Measurements from ENCODE around the gene SESN1.

The SESN1 gene

GRCh38 chr6:109024368-109024767 is 70.3 kb downstream of the SESN1 start:
- H3K4me3 ChIP-seq = no peak overlapping the region

DNA sequence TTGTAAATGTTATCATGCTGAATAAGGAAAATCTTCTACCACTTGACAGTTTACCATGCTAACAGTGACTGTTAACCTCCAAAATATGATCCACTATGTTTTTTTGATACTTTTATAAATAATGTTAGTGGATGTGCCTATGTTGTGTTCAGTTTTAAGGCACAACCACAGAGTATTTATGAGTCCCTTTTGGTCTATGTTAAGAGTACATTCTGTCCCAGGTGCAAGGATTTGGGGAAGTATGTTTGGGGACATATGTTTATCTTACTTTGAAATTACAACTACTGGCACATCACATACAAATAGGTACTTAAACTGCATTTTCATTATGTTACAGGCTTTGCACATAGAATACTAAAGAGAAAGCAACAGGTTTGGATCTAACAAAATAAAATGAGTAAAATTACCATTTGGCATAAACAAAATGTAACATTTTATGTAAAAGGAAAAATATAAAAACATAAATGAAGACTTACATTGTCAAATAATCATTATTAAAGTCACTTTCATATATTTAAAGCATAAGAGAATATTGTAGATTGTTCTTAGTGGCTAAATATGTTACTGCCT is 71.2 kb downstream of the SESN1 start:
- Histone ChIP-seq H4K20me1 (no peaks in the 10 kb centered on the region), H3K27me3 (no peaks in the 10 kb centered on the region), H3K9me3 (replicated peaks in 1 of 11) (peaks cover 0 to 7% (median 0%) of the 10 kb centered on the region in 11 experiments; a peak in 2 of 22 replicates), H3K9ac (no peak overlapping the region), H3K36me3 (no peaks in the 10 kb centered on the region), H3K27ac (no peak overlapping the region), H3K4me3 (no peak overlapping the region), H3K4me1 (peaks cover 0 to 9% (median 0%) of the 10 kb centered on the region in 10 experiments; a peak in 2 of 20 replicates), H3K4me2 (no peak overlapping the region; a peak in 1 of 22 replicates)
- TF ChIP-seq Cebpa-rat (IDR thresholded peaks at IDR 0.05) = no peak

More at GRCh38 chr6:109024368-109024767, 70.3 kb downstream of the SESN1 start:
- no peaks in the 10 kb centered on the region for H3K36me3 ChIP-seq
- H3K27ac ChIP-seq = no peak overlapping the region
- no peak for TF ChIP-seq Cebpa-rat (IDR thresholded peaks at IDR 0.05)
- H3K9me3 ChIP-seq (replicated peaks in 1 of 11) = peaks cover 0 to 7% (median 0%) of the 10 kb centered on the region in 11 experiments; a peak in 2 of 22 replicates
- no peaks in the 10 kb centered on the region for H4K20me1 ChIP-seq
- no peak overlapping the region for H3K4me2 ChIP-seq
- H3K4me1 ChIP-seq = peaks cover 0 to 9% (median 0%) of the 10 kb centered on the region in 10 experiments; a peak in 2 of 20 replicates
- no peak overlapping the region for H3K9ac ChIP-seq
- H3K27me3 ChIP-seq = no peaks in the 10 kb centered on the region

GRCh38 chr6:109021870-109022269 is 72.8 kb downstream of the SESN1 start:
- no peak overlapping the region for H3K4me2 ChIP-seq
- H3K9ac ChIP-seq = no peak overlapping the region
- H3K4me1 ChIP-seq = peaks cover 0 to 9% (median 0%) of the 10 kb centered on the region in 10 experiments; a peak in 2 of 20 replicates
- no peaks in the 10 kb centered on the region for H3K27me3 ChIP-seq
- no peaks in the 10 kb centered on the region for H3K36me3 ChIP-seq
- no peak for TF ChIP-seq Cebpa-rat (IDR thresholded peaks at IDR 0.05)
- H4K20me1 ChIP-seq = no peaks in the 10 kb centered on the region
- H3K27ac ChIP-seq = no peak overlapping the region
- H3K9me3 ChIP-seq (replicated peaks in 1 of 11) = peaks cover 0 to 7% (median 0%) of the 10 kb centered on the region in 11 experiments; a peak in 2 of 22 replicates
- no peak overlapping the region for H3K4me3 ChIP-seq

DNA sequence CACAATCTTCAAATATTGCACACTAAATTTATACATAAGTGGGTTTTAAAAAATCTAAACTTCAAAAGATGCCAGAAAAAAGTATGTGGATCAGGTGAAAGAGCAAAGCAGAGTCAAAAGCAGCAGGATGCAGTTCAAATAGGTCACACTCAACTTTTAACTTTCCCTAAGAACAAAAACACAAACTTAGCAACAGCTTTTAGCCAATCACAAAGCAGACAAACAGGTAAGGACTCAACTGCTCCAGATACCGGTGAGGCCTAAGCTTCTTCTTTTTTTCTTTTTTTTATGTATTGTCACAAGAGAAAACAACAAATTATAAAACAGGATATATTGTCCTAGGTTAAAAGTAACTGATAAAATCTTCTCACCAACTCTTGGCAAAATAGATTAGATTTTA is 74.7 kb downstream of the SESN1 start:
- TF ChIP-seq Cebpa-rat (IDR thresholded peaks at IDR 0.05) = no peak

DNA sequence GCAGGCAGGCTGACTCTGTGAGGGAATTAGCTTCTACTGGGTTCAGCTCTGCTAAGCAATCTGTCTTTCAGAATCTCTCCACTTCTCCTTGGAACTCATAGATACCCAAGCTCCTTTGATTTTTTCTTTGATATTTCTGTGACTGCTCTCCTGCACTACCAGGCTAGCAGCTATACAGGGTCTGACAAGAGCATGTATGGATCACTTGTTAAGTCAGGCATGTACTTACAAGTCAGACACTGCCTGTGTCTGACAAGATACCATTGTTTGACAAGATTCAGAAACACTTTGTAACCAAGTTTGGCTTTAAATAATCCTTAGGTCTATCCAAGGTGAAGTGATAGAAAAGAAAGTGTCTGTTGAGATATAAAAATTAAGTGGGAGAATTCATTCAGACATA is 79.5 kb downstream of the SESN1 start:
- Histone ChIP-seq H3K27me3 (peaks cover 0 to 20% (median 13%) of the 10 kb centered on the region in 11 experiments; a peak in 19 of 22 replicates), H3K36me3 (no peaks in the 10 kb centered on the region), H3K27ac (peak overlapping the region in 2 of 11 experiments; percentile 57 to 69; a peak in 2 of 22 replicates), H3K4me1 (peaks cover 0 to 51% (median 8%) of the 10 kb centered on the region in 10 experiments; a peak in 12 of 20 replicates), H3K9ac (no peak overlapping the region), H3K9me3 (replicated peaks in 1 of 11) (no peaks in the 10 kb centered on the region), H4K20me1 (0 out of 22 replicates have a peak, but pooled peaks cover 0 to 6% (median 0%) of the 10 kb centered on the region in 11 experiments), H3K4me3 (no peak overlapping the region), H3K4me2 (peak overlapping the region in 3 of 11 experiments; percentile 80 to 89 (median 83); a peak in 4 of 22 replicates)
- TF ChIP-seq Cebpa-rat (IDR thresholded peaks at IDR 0.05) = no peak

More for the DNA sequence above, 74.7 kb downstream of the SESN1 start:
- H3K4me2 ChIP-seq = no peak overlapping the region
- no peaks in the 10 kb centered on the region for H3K9me3 ChIP-seq (replicated peaks in 1 of 11)
- H3K27me3 ChIP-seq = 0 out of 22 replicates have a peak, but pooled peaks cover 0 to 3% (median 0%) of the 10 kb centered on the region in 11 experiments
- H3K36me3 ChIP-seq = no peaks in the 10 kb centered on the region
- no peaks in the 10 kb centered on the region for H4K20me1 ChIP-seq
- H3K9ac ChIP-seq = no peak overlapping the region
- peaks cover 0 to 25% (median 0%) of the 10 kb centered on the region in 10 experiments; a peak in 6 of 20 replicates for H3K4me1 ChIP-seq
- no peak overlapping the region for H3K27ac ChIP-seq
- no peak overlapping the region for H3K4me3 ChIP-seq

GRCh38 chr6:109014606-109015005 is 80.0 kb downstream of the SESN1 start:
- peak overlapping the region in 3 of 11 experiments; percentile 57 to 69 (median 67); a peak in 5 of 22 replicates for H3K27ac ChIP-seq
- no peak overlapping the region for H3K4me3 ChIP-seq
- H4K20me1 ChIP-seq = 0 out of 22 replicates have a peak, but pooled peaks cover 0 to 6% (median 0%) of the 10 kb centered on the region in 11 experiments
- H3K36me3 ChIP-seq = no peaks in the 10 kb centered on the region
- H3K9ac ChIP-seq = 0 out of 22 replicates have a peak overlapping the region, but pooled peaks of 1 of the 11 experiments have one; percentile 48
- H3K4me1 ChIP-seq = peaks cover 5 to 54% (median 8%) of the 10 kb centered on the region in 10 experiments; a peak in 13 of 20 replicates
- no peaks in the 10 kb centered on the region for H3K9me3 ChIP-seq (replicated peaks in 1 of 11)
- TF ChIP-seq Cebpa-rat (IDR thresholded peaks at IDR 0.05) = no peak
- H3K4me2 ChIP-seq = peak overlapping the region in 4 of 11 experiments; percentile 58 to 89 (median 82); a peak in 7 of 22 replicates
- H3K27me3 ChIP-seq = peaks cover 0 to 26% (median 18%) of the 10 kb centered on the region in 11 experiments; a peak in 19 of 22 replicates

DNA sequence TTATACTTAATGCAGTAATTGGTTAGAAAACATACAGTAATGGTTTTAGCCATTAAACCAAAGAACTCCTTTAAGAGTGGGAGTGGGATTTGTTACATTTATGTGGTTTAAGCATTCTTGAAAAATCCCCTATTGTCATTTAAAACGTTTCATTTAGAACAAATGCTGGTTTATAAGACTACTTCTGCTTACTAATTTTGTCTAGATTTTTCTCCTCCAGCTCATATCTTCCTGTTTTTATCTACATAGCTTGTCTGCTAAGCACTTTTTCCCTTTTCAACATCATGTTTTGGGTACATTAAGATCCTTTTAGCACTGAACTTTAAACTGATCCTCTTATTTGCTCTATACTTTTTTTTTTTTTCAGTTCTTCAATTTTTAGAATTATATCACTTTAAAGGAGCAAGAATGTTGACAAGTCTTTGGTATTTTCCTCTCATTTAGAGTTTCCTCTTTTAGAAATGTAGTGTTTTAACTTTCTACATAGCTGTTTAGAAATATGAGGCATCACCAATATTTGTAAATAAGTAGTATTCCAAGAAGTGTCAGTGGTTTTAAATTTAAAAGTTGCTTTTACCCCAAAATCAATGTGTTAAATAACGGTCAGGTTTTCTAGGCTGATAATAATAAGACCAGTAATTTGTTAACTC is 80.9 kb downstream of the SESN1 start:
- H3K27me3 ChIP-seq = peaks cover 1 to 34% (median 27%) of the 10 kb centered on the region in 11 experiments; a peak in 20 of 22 replicates
- peaks cover 5 to 54% (median 11%) of the 10 kb centered on the region in 10 experiments; a peak in 14 of 20 replicates for H3K4me1 ChIP-seq
- H3K36me3 ChIP-seq = no peaks in the 10 kb centered on the region
- H3K9me3 ChIP-seq (replicated peaks in 1 of 11) = no peaks in the 10 kb centered on the region
- H3K4me2 ChIP-seq = peak overlapping the region in 6 of 11 experiments; percentile 24 to 89 (median 69); a peak in 10 of 22 replicates
- H3K9ac ChIP-seq = peak overlapping the region in 4 of 11 experiments; percentile 31 to 49 (median 45); a peak in 4 of 22 replicates
- H3K4me3 ChIP-seq = peak overlapping the region in 1 of 10 experiments; percentile 22; a peak in 1 of 20 replicates
- peak overlapping the region in 5 of 11 experiments; percentile 11 to 69 (median 65); a peak in 8 of 22 replicates for H3K27ac ChIP-seq
- H4K20me1 ChIP-seq = peaks cover 0 to 11% (median 0%) of the 10 kb centered on the region in 11 experiments; a peak in 6 of 22 replicates
- no peak for TF ChIP-seq Cebpa-rat (IDR thresholded peaks at IDR 0.05)

- no peaks in the 10 kb centered on the region for H3K9me3 ChIP-seq (replicated peaks in 1 of 11)
- H3K9ac ChIP-seq = no peak overlapping the region
- H3K27ac ChIP-seq = no peak overlapping the region
- H4K20me1 ChIP-seq = peaks cover 0 to 29% (median 10%) of the 10 kb centered on the region in 11 experiments; a peak in 12 of 22 replicates
- no peak overlapping the region for H3K4me3 ChIP-seq
- H3K4me2 ChIP-seq = peak overlapping the region in 2 of 11 experiments; percentile 89 to 94; a peak in 2 of 22 replicates
- no peaks in the 10 kb centered on the region for H3K36me3 ChIP-seq
- peaks cover 5 to 63% (median 14%) of the 10 kb centered on the region in 10 experiments; a peak in 14 of 20 replicates for H3K4me1 ChIP-seq
- no peak for TF ChIP-seq Cebpa-rat (IDR thresholded peaks at IDR 0.05)
- peaks cover 12 to 59% (median 51%) of the 10 kb centered on the region in 11 experiments for H3K27me3 ChIP-seq
Observed at GRCh38 chr6:109010705-109011102, 83.9 kb downstream of the SESN1 start.
